ENCODE results near the gene RBBP9.

DNA sequence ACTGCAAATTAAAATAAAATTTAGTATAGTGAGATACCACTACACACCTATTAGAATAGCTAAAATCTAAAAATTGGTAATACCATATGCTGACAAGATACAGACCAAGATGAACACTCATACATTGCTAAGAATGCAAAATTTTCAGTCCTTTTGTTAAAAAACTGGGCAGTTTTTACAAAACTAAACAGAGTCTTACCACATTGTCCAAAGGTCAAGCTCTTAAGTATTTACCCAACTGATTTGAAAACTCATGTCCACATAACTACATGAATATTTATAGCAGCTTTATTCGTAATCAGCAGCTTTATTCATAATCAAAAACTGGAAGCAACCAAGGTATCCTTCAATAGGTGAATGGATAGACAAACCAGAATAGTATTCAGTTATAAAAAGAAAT lies 19.8 kb downstream of the RBBP9 start:
- TF ChIP-seq, protein P1, sequence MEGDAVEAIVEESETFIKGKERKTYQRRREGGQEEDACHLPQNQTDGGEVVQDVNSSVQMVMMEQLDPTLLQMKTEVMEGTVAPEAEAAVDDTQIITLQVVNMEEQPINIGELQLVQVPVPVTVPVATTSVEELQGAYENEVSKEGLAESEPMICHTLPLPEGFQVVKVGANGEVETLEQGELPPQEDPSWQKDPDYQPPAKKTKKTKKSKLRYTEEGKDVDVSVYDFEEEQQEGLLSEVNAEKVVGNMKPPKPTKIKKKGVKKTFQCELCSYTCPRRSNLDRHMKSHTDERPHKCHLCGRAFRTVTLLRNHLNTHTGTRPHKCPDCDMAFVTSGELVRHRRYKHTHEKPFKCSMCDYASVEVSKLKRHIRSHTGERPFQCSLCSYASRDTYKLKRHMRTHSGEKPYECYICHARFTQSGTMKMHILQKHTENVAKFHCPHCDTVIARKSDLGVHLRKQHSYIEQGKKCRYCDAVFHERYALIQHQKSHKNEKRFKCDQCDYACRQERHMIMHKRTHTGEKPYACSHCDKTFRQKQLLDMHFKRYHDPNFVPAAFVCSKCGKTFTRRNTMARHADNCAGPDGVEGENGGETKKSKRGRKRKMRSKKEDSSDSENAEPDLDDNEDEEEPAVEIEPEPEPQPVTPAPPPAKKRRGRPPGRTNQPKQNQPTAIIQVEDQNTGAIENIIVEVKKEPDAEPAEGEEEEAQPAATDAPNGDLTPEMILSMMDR (IDR thresholded peaks at IDR 0.05; ENCODE audit: extremely low read depth in 1 of 2, insufficient read depth in 1 of 2, low read depth in 1 of 2, low read length in 2 of 2) = no peak
- TF ChIP-seq FOS (IDR thresholded peaks at IDR 0.05; ENCODE audit: borderline replicate concordance, insufficient read depth, low read length) (no peak), POLR2A (IDR thresholded peaks at IDR 0.05; ENCODE audit: low read depth, low read length) (no peak), JUN (IDR thresholded peaks at IDR 0.05; ENCODE audit: borderline replicate concordance, insufficient read depth, insufficient read length, low read depth) (no peak), MYC (IDR thresholded peaks at IDR 0.05; ENCODE audit: low read depth, low read length) (no peak), POLR2AphosphoS5 (IDR thresholded peaks at IDR 0.05; ENCODE audit: insufficient read depth, low read depth, low read length) (no peak), EZH2 (IDR thresholded peaks at IDR 0.05; ENCODE audit: borderline replicate concordance, low read depth, low read length, severe bottlenecking) (no peak)
